IPS-NIHi7 (cell line): ENCODE results near the gene CBX5.
"Not testable (repeated sequence)": the region's sequence is repeated elsewhere in the genome, so short reads cannot be mapped to it uniquely, and the experiment has no call there.

Experiments used
- DNase-seq: peaks from one replicate; pipeline ENCODE4 v3.0.0; 2012; ENCODE audit warnings: mixed read lengths; ENCODE audit errors: extremely low spot score

Gene CBX5

GRCh38 chr12:54294152-54294952 lies 14.4 kb upstream of the CBX5 start:
- peak; percentile 82 for DNase-seq

- DNase-seq, result no peak
Observed at GRCh38 chr12:54292931-54293241, 13.0 kb upstream of the CBX5 start.

GRCh38 chr12:54292083-54292930 lies 12.4 kb upstream of the CBX5 start:
- DNase-seq, result no peak

GRCh38 chr12:54287261-54288157 lies 7.6 kb upstream of the CBX5 start:
- DNase-seq, result no peak

GRCh38 chr12:54286042-54287030 lies 6.4 kb upstream of the CBX5 start:
- no peak for DNase-seq

GRCh38 chr12:54285150-54286041 lies 5.5 kb upstream of the CBX5 start:
- no peak for DNase-seq

- DNase-seq, result not testable (repeated sequence)
Observed at GRCh38 chr12:54284070-54284780, 4.3 kb upstream of the CBX5 start.

- DNase-seq, result no peak
Observed at GRCh38 chr12:54282949-54283593, 3.1 kb upstream of the CBX5 start.

- not testable (repeated sequence) for DNase-seq
Observed at GRCh38 chr12:54281694-54282093, 1.8 kb upstream of the CBX5 start.

- DNase-seq, result not testable (repeated sequence)
Observed at GRCh38 chr12:54281261-54281638, 1.3 kb upstream of the CBX5 start.

GRCh38 chr12:54280468-54281260 lies 742 bp upstream of the CBX5 start, which contains the start of gene HNRNPA1:
TSS of gene HNRNPA1 (plus strand) at chr12:54280726. CDS start at chr12:54280808, 82 bp downstream.
- peak; percentile 91 for DNase-seq

- no peak for DNase-seq
Observed at GRCh38 chr12:54279227-54279631, 693 bp downstream of the CBX5 start.

- no peak for DNase-seq
Observed at GRCh38 chr12:54277823-54278276, 2.1 kb downstream of the CBX5 start.

GRCh38 chr12:54276368-54276767 lies 3.6 kb downstream of the CBX5 start:
- DNase-seq, result no peak

GRCh38 chr12:54273981-54274380 lies 5.9 kb downstream of the CBX5 start:
- no peak for DNase-seq

GRCh38 chr12:54272214-54272613 lies 7.7 kb downstream of the CBX5 start:
- no peak for DNase-seq

- no peak for DNase-seq
Observed at GRCh38 chr12:54270345-54270744, 9.6 kb downstream of the CBX5 start.

GRCh38 chr12:54266852-54267251 lies 13.1 kb downstream of the CBX5 start:
- DNase-seq, result no peak
